Stimulated activated CD8-positive, alpha-beta memory T cell treated with anti-CD3 and anti-CD28 coated beads, Interleukin-4, amount 100 ng/mL, for 1 hour (primary cell): Measurements from ENCODE around the gene IGFBP5.

Source experiments
- DNase-seq, 2 donors: peaks; one replicate each; pipeline ENCODE4 v3.0.0-alpha.2; 2020; ENCODE audit warnings: low read depth in 2 of 2, low spot score in 1 of 2

The IGFBP5 gene

GRCh38 chr2:216666461-216667233 lies 28.7 kb downstream of the IGFBP5 start:
- DNase-seq = peak in 1 of 2 donors; percentile 27

GRCh38 chr2:216665717-216666116 lies 29.6 kb downstream of the IGFBP5 start:
- no peak for DNase-seq

GRCh38 chr2:216665242-216665641 lies 30.1 kb downstream of the IGFBP5 start:
- no peak for DNase-seq

DNA sequence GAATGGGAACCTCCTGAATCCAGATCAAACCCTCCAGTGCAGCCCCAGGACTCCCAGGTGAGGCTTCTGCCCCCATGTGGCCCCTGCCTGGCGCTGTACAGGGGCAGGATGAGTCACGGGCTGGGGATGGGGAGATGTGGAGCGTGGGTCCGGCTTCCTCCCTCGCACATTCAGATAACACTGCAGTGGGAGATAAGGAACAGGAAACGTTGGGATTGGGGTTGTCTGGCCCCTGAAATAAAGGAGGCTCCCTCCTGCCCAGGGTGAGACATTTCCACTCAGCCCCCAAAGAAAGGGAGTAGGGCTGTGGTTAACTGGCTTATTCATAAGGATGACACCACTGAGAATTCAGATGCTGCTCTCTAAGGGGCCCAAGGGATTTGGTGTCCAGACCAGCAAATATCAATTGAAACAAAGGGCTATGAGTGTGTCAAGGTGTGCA lies 30.7 kb downstream of the IGFBP5 start:
- DNase-seq = no peak

GRCh38 chr2:216663846-216664245 lies 31.5 kb downstream of the IGFBP5 start:
- no peak for DNase-seq

DNA sequence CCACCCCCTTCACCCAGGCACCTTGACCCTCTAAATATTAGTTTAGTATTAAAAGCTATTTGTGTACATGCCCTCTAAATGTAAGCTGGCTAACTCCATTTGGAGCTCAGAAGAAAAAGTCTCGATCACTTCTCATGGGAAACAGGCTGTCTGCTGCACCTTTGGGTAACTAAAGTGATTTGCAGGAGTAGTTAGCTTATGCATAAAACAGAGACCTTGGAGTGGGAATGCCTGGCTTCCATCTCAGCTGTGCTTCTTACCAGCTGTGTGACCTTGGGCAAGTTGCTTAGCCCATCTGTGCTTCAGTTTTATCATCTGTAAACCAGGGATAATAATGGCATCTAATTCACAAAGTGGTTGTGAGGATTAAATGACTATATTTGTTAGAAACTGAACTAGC lies 32.2 kb downstream of the IGFBP5 start:
- DNase-seq = no peak

GRCh38 chr2:216661639-216662375 lies 33.5 kb downstream of the IGFBP5 start:
- no peak for DNase-seq

- no peak for DNase-seq
Observed at GRCh38 chr2:216661051-216661450, 34.3 kb downstream of the IGFBP5 start.

DNA sequence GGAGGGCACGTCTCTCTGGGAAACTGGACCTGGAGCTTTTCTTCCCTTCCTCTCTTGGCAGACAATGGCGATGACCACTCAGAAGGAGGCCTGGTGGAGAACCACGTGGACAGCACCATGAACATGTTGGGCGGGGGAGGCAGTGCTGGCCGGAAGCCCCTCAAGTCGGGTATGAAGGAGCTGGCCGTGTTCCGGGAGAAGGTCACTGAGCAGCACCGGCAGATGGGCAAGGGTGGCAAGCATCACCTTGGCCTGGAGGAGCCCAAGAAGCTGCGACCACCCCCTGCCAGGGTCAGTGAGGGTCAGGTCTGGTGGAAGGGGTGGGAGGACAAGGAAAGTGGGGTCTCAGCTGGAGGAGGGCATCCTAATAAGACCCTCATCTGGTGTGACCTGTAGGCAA lies 34.9 kb downstream of the IGFBP5 start:
- DNase-seq = no peak

DNA sequence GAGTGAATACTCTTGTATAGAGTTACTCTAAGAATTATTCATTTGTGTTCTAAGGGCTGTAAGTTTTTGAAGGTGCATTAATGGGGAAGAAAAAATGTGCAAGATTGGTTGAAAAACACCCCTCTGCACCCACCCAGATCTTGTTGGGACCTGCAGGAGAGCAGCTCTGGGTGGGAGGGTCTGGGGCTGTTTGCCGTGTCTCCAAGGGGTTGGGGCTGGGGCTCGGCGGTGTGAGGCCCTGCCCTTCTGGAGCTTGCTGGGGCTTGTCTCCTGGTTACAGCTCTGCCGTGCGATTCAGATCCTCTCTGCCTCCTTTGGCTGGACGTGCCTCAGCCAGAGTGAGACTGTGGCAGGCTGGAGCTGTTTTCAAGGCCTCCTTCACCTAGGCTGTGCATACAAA lies 36.1 kb downstream of the IGFBP5 start:
- no peak for DNase-seq

DNA sequence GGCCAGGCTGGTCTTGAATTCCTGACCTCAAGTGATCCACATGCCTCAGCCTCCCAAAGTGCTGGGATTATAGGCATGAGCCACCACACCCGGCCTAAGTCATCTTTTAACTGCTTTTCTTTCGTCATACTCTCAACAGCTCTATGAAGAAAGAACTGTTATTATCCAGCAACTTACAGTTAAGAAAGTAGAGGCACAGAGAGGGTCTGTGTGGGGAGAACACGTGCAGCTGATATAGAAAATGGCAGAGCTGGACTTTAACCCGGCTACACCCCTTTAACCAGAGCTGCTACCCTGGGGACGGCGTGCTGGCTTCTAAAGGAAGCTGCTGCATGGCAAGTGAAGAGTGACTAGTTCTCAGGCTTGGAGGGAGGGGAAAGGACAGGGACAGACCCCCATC lies 36.6 kb downstream of the IGFBP5 start:
- DNase-seq = no peak

- no peak for DNase-seq
Observed at GRCh38 chr2:216657980-216658379, 37.4 kb downstream of the IGFBP5 start.

GRCh38 chr2:216657086-216657855 lies 38.1 kb downstream of the IGFBP5 start:
- DNase-seq = no peak

GRCh38 chr2:216654528-216655052 lies 40.8 kb downstream of the IGFBP5 start:
- no peak for DNase-seq

- DNase-seq = no peak
Observed at GRCh38 chr2:216653931-216654365, 41.4 kb downstream of the IGFBP5 start.

GRCh38 chr2:216653093-216653799 lies 42.1 kb downstream of the IGFBP5 start:
- DNase-seq = no peak

GRCh38 chr2:216652566-216652965 lies 42.8 kb downstream of the IGFBP5 start:
- DNase-seq = no peak

- no peak for DNase-seq
Observed at GRCh38 chr2:216651351-216651881, 43.9 kb downstream of the IGFBP5 start.

DNA sequence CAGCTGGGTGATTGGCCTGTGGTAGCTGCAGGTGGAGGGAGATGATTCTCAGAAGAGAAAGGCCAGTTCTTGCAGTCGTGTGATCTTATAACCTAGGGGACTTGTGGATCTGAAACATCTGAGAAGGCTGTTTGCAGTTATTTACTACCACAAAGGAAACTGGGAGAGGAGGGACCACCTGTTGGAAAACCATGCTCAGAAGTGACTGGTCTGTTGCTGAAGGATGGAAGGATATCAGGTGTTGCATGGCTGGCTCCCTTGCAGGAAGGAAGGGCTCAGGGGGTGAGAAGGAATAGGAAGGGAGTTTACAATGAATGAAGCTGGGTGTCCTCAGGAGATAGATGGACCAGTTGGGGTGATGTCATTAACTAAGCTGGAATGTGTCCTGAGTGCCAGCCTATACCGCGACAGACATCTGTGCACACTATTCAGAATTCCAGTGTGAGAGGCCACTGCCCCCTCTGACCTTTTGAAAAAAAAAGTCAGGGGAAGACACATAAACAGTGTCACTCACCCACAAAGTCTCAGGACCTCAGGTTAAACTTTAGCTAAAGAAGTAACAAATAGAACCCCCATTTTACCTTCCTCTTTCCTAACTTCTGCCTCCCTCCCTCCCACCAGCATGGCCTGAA lies 44.6 kb downstream of the IGFBP5 start:
- DNase-seq = no peak

GRCh38 chr2:216649574-216649973 lies 45.8 kb downstream of the IGFBP5 start:
- no peak for DNase-seq
